ENCODE data around the gene PTPRN2. TPM values are rescaled to one million over a fixed set of nuclear protein-coding genes. Genes with fewer than 3 reads are reported as not detected.

Gene PTPRN2
- polyA plus RNA-seq, 1 of the 3 experiments (the other 2 are of a cell fraction), result 4.0 TPM

GRCh38 chr7:157945401-157945800 is 642.2 kb downstream of the PTPRN2 start:
- Histone ChIP-seq H3K79me2 (ENCODE audit: insufficient read depth) (no peaks in the 10 kb centered on the region), H3K9me2 (no peaks in the 10 kb centered on the region), H3K36me3 (replicated peaks in 1 of 2; ENCODE audit: control insufficient read depth in 1 of 2, insufficient read depth in 2 of 2, low read length in 1 of 2) (no peaks in the 10 kb centered on the region), H2AFZ (ENCODE audit: low read depth) (no peak overlapping the region), H3K27ac (ENCODE audit: low read depth in 2 of 2, low read length in 1 of 2) (no peak overlapping the region), H3K4me3 (ENCODE audit: low read depth in 2 of 2, low read length in 1 of 2) (no peak overlapping the region), H3F3A (replicated peaks; ENCODE audit: insufficient read depth) (no peaks in the 10 kb centered on the region), H3K4me1 (ENCODE audit: control insufficient read depth in 1 of 2, insufficient read depth in 2 of 2, low read depth in 1 of 2, low read length in 1 of 2) (no peaks in the 10 kb centered on the region; a peak in 1 of 4 replicates), H3K4me2 (no peak overlapping the region), H4K20me1 (ENCODE audit: insufficient read depth) (no peaks in the 10 kb centered on the region), H3K27me3 (ENCODE audit: insufficient read depth) (no peaks in the 10 kb centered on the region), H3K9me3 (peaks cover 7% of the 10 kb centered on the region; the same call in 1 of the 2 replicates), H3K9ac (no peak overlapping the region)
- whole genome bisulfite sequencing (ENCODE audit: low lambda C conversion rate), result 64% methylated on average over 19 of the region's 19 CpGs
- TF ChIP-seq EP300 (IDR thresholded peaks at IDR 0.05; ENCODE audit: borderline replicate concordance in 1 of 2, low read depth in 1 of 2, low read length in 1 of 2) (no peak), GABPA (IDR thresholded peaks at IDR 0.05; ENCODE audit: low read depth) (no peak), CTCF (IDR thresholded peaks at IDR 0.05) (no peak), JUND (IDR thresholded peaks at IDR 0.05) (no peak), POLR2AphosphoS5 (IDR thresholded peaks at IDR 0.05; ENCODE audit: low read depth, low read length) (no peak), RAD21 (IDR thresholded peaks at IDR 0.05; ENCODE audit: low read length) (no peak), RFX5 (IDR thresholded peaks at IDR 0.05; ENCODE audit: low read length) (no peak), REST (IDR thresholded peaks at IDR 0.05; ENCODE audit: low read depth, low read length) (no peak), MAX (IDR thresholded peaks at IDR 0.05; ENCODE audit: low read depth) (no peak), PBX3 (IDR thresholded peaks at IDR 0.05) (no peak), RCOR1 (IDR thresholded peaks at IDR 0.05; ENCODE audit: low read length) (no peak), MXI1 (IDR thresholded peaks at IDR 0.05; ENCODE audit: low read depth, low read length) (no peak), RXRA (IDR thresholded peaks at IDR 0.05; ENCODE audit: borderline replicate concordance, low read depth) (no peak), TEAD4 (IDR thresholded peaks at IDR 0.05; ENCODE audit: borderline replicate concordance, insufficient read depth) (no peak), USF2 (IDR thresholded peaks at IDR 0.05; ENCODE audit: borderline replicate concordance, low read depth, low read length) (no peak), GATA2 (CRISPR knock-in tag; IDR thresholded peaks at IDR 0.05) (no peak), FOSL2 (IDR thresholded peaks at IDR 0.05; ENCODE audit: borderline replicate concordance, low read depth) (no peak), NRF1 (IDR thresholded peaks at IDR 0.05; ENCODE audit: low read depth, low read length) (no peak), MEF2A (IDR thresholded peaks at IDR 0.05; ENCODE audit: borderline replicate concordance, low read depth) (no peak), IRF3 (IDR thresholded peaks at IDR 0.05; ENCODE audit: low read depth, low read length) (no peak)
- POLR2A ChIA-PET, result no interaction called here
- no peak for DNase-seq
- CTCF ChIA-PET, result interaction anchor here (1.4 kb wide), 1 partner anchor 20 kb away, joined by 3 read pairs; no protein-coding TSS in a partner anchor
